HG02588 (cell line): Measurements from ENCODE around the gene AP3B2.
"Not testable (repeated sequence)": the region's sequence is repeated elsewhere in the genome, so short reads cannot be mapped to it uniquely, and the experiment has no call there.

Experiments used
- ATAC-seq: cut with Tn5 transposase; IDR thresholded peaks from one replicate; pipeline ENCODE4 v1.9.1; 2021; ENCODE audit warnings: mild to moderate bottlenecking, moderate library complexity; ENCODE audit not compliant: unreplicated experiment

Gene AP3B2, protein sequence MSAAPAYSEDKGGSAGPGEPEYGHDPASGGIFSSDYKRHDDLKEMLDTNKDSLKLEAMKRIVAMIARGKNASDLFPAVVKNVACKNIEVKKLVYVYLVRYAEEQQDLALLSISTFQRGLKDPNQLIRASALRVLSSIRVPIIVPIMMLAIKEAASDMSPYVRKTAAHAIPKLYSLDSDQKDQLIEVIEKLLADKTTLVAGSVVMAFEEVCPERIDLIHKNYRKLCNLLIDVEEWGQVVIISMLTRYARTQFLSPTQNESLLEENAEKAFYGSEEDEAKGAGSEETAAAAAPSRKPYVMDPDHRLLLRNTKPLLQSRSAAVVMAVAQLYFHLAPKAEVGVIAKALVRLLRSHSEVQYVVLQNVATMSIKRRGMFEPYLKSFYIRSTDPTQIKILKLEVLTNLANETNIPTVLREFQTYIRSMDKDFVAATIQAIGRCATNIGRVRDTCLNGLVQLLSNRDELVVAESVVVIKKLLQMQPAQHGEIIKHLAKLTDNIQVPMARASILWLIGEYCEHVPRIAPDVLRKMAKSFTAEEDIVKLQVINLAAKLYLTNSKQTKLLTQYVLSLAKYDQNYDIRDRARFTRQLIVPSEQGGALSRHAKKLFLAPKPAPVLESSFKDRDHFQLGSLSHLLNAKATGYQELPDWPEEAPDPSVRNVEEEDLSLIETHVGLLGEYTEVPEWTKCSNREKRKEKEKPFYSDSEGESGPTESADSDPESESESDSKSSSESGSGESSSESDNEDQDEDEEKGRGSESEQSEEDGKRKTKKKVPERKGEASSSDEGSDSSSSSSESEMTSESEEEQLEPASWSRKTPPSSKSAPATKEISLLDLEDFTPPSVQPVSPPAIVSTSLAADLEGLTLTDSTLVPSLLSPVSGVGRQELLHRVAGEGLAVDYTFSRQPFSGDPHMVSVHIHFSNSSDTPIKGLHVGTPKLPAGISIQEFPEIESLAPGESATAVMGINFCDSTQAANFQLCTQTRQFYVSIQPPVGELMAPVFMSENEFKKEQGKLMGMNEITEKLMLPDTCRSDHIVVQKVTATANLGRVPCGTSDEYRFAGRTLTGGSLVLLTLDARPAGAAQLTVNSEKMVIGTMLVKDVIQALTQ

DNA sequence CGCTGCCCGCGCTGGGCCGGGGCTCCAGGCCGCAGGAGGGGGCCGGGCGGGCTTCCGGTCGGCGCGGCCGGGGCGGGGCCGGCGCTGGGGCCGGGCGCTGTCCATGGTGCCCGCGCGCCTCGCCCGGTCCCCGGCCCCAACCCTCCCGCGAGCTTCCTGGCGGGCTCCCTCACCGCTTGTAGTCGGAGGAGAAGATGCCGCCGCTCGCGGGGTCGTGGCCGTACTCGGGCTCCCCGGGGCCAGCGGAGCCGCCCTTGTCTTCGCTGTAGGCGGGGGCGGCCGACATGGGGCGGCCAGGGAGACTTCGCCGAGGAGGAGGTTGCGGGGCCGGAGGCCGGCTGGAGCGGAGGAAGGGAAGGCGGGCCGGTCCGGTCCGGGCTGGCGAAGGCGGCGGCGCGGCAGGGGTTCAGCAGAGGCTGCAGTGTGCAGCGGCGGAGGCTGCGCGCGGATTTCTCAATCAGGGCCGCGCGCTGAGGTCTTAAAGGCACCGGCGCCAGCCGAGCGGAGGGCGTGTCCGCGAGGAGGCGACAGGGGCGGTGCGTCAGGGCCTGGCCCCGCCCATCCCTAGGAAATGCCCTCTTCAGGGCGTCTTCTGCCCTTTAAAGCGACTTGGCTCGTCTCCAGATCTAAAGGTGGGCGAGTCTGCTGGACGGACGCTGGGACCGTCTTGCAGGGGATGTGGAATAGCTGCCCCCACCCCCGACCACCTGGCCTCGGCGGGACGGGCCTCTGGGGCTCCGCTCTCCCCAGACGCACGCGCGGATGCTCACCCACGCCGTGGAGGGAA lies at the start of gene AP3B2:
AP3B2 (minus strand) TSS at position 455 of the 787 bp plus-strand sequence; CDS start at position 286, 169 bp downstream.
- ATAC-seq, result peak; percentile 84

DNA sequence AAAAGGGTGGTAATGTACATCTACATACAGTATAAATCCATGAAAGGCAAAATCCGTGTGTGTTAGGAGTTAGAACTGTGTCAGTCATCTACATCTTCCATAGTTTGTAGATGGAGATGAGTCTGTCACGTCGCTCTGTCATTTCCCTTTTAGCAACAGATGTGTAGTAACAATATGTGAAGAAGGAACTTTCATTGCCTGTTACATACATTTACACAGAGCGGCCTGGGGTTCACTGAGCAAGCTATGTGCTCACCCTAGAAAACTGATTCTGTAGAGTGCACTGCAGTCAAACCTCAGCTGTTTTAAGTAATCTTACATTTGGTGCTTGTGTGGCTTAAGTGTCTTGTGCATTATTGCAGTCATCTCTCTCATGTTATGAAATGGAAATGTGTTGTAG lies 41.6 kb upstream of the AP3B2 start:
- no peak for ATAC-seq

DNA sequence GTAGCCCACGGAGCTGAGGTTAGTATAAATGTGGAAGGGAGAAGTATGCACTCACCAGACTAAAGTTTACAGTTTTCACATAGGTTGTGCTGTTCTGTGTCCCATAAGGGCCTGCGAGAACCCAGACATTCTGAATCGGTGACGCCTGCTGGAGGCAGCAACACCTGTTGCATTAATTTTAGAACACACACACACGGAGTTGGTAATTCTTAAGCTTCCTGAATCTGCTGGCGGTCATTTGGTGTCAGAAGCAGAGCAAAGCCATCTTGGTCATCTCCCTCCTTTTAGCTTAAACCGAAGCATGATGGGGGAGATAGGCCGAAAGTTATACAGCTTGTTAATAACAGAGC lies 41.1 kb upstream of the AP3B2 start:
- ATAC-seq, result peak; percentile 26

DNA sequence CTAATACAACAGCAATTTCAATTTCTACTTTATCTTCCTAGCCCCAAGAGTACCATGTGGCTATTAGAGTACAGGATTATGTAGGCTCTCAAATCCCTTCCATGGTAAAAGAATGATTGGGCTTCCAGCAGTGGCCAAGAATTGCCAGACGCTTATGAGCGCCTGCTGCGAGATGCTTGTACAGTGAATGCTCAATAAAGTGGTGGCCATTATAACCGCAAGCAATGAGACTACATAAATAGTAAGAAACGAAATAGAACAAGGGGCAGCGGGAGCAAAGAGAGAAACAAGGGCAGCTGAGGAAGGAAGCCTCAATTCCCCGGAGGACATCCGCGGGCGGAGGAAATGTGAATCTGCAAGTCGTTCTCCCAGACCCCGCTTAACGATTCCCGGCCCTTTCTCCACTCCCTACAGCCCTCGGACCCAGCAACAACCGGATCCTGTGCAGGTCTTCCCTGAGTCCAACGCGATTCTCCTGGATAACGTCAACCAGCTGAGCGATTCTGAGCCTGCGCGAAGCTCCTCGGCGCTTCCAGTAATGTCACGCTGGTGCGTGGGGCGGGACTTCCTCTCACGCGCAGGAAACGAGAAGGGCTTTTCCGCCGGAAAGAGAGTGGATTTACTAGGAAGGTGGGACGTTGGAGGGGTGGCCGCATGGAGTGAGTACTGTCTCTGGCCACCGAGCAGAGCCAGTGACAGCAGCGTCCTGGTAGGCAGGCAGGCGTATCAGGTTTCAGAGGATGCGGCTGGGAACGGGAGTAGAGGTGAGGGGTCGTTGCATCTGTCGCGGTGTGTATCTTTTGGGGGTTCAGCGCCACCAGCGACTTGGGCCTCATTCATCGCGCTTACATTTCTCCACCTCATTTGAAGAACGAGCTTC lies 40.5 kb upstream of the AP3B2 start:
- ATAC-seq, result peak; percentile 93

DNA sequence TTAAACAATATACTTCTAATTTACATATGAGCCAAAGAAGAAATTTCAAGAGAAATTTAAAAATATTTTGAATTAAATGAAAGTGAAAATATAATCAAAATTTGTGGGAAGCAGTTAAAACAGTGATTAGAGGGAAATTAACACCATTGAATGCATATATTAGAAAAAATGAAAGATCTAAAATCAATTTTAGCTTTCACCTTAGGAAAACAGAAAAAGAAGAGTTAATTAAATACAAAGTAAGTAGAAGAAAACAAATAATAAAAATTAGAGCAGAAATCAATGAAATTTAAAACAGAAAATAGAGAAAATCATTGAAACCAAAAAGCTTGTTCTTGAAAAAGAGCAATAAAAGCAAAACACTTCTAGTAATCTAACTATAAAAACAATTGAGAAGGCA lies 38.6 kb upstream of the AP3B2 start:
- no peak for ATAC-seq

DNA sequence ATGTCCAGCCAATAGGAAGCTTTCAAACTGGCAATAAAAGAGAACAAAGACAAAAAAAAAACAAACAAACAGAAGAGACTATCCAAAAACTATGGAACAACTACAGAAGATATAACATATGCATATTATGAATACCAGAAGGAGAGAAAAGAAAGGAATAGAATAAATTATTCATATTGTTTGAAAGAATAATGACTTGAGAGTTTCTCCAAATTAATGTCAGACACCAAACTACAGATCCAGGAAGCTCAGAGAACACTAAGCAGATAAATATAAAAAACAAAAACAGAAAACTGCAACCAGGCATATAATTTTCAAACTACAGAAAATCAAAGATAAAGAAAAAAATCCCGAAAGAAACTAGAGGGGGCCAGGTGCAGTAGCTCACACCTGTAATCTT lies 34.1 kb upstream of the AP3B2 start:
- no peak for ATAC-seq

DNA sequence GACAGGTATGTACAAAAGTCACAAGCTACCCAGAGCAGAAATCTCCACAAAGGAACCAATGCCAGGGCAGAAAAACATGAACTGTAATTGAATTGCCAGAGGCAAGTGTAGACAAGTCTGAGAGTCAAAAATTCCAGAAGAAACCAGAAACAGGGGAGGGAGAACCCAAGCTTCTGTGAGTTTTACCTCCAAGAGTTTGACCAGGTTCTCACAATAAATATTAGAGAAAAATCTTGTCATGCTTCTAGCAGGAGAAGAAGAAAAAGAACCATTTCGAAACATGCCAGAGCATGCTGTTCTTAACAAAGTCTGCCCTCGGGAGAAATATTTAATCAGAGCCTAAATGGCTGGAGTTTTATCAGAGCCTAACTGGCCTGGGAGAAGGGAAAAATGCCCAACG lies 32.5 kb upstream of the AP3B2 start:
- no peak for ATAC-seq

DNA sequence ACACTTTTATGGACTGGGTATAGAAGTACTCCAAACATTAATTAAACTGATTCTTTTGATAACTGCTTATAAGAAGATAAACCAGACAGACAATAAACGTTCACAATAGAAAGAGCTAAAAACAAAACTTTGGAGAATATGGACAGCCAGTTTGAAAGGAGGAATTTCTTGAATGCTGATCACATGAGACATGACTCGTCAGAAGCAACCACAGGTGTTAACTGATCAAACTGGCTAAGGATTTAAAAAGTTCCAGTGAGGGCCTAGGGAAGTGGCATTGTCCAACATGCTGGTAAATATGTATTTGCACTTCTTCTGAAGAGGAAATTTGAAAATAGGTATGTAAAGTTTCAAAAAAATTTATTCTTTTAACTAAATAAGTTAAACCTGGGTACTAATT lies 29.4 kb upstream of the AP3B2 start:
- no peak for ATAC-seq

DNA sequence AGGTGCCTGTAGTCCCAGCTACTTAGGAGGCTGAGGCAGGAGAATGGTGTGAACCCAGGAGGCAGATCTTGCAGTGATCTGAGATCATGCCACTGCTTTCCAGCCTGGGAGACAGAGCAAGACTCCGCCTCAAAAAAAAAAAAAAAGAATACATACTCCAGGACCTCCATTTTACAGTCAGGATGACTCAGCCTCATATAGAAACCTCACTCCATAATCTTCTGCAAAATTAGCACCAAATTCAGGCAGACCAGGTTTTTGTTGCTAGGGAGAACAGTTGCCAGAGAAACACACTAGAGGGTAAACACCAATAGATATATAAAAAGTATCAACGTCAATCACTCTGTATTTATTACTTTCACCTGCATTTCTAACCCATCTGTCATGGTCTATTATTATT lies 28.3 kb upstream of the AP3B2 start:
- ATAC-seq, result no peak

DNA sequence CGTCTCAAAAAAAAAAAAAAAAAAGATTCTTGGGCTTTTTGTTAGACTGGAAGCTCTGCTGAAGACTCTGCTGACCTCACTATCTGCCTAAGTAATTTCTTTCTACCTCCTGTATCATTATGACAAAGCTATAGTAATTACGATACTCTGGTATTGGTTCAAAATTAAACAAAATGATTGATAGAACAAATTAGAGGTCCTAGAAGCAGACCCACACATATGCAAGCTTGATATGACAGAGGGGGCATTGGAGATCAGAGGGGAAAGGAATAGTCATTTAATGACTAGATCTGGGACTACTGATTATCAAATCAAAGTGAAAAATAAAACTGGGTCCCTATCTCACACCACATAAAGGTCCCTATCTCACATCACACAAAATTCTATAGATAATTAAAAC lies 21.9 kb upstream of the AP3B2 start:
- ATAC-seq, result no peak

DNA sequence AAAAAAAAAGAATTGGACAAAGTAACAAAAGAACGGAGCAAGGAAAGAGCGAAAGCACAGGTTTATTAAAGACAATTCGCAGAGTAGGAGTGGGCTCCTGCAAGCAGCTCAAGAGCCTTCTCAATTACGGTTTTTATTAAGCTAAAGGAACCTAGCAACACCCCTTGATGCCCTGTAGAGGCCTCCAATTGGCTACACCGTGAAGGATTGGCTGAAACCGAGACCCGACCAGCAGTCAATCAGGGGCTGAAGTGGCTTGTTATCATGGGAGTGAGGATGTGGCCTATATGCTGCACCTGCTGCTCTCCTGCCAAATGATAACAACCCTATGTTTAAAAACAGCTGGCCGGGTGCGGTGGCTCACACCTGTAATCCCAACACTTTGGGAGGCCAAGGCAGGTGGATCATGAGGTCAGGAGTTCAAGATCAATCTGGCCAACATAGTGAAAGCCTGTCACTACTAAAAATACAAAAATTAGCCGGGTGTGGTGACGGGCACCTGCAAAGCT lies 20.4 kb upstream of the AP3B2 start:
- no peak for ATAC-seq

DNA sequence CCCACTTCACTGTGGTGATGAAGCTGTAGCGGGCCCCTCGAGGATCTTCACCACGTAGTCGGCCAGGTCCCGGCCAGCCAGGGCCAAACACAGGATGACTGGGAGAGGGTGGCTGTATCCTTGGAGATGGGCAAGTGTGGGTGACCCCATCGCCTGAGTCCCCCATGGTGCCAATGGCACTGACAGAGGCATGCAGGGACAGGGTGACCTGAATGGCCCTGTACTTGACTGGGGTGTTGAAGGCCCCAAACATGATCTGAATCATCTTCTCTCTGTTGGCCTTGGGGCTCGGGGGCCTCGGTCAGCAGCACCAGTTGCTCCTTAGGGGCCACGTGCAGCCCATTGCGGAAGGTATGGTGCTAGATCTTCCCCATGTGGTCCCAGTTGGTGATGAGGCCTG lies 17.1 kb upstream of the AP3B2 start:
- no peak for ATAC-seq

DNA sequence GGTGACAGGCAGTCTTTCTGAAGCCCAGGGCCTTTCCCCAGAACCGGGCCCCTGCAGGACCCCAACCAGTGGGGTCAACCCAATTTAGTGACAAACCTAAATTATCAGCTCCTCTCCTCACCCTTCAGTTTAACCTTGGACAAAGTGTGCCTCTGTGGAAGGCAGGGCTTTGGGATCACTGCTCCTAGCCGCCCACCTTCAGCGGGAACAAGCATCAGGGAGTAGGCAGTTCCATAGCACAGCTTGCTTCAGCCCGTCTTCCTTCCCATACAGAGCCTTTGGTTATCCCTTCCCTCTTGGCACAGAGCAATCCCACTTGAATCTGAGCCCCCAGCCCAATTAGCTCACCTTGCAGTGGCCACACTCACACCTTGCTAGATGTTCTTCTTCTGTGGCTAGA lies 5.3 kb upstream of the AP3B2 start:
- no peak for ATAC-seq

DNA sequence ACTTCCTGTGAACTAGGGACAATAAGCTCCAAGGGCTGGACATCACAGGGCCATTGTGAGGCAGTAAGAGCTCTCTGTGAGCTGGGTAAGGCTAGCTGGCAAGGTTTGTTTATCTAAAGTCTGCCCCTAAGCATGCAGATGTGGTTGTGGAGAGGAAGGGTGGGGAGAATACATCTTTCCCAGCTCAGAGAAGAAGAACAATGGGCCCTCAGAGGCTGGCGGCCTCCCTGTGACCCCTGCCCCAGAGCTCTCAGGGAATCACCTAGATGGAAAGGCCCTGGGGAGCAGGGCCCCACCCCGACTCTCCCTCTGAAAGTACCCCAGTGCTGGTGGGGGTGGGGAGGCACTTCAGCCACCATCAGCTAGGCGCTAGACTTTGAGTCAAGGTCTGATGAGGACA lies 4.3 kb upstream of the AP3B2 start:
- ATAC-seq, result no peak

DNA sequence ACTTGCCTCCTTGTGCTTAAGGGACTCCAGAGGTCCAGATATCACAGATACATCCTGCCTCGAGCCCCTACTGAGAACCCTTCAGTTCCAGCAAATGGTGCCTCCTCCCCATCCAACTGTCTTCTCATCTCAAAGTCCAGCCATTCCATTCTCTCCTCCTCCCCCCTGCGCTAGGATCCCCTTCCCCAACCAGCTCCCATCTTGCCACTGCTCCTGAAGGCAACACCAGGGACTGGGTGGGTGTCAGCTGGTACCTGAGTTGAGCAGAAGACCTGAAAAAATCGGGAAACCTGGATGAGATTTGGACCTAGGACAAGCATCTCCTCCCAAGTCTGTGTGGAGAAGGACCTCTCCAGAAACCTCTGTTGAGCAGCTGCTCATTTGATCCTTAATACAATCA lies 2.4 kb upstream of the AP3B2 start:
- ATAC-seq, result no peak

DNA sequence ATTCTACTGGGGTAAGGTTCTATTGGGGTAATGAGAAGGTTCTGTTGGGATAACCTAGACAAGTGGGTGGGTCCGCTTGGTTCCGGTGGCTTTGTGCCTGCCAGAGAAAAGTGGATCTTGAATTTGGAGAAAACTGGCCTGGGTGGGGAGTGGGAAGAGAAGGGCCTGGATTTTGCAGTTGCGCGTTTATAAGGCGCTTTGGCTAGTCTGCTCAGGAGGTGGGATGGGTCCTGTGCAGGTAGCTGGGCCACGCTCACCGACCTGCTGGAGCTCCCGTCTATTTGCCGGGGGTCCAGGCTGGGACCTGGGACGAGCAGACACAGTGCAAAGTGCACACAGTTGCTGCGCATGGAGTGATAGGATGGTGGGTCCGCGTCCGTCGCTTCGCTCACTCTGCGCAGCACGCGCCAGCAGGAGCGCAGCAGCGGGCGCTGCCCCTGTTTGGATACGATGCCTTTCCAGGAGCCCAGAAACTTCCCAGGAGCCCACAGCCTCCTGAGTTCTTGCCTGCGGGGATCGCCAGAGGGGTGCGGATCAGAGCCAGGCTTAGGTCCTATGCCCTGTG lies 1.3 kb upstream of the AP3B2 start:
- ATAC-seq, result no peak

DNA sequence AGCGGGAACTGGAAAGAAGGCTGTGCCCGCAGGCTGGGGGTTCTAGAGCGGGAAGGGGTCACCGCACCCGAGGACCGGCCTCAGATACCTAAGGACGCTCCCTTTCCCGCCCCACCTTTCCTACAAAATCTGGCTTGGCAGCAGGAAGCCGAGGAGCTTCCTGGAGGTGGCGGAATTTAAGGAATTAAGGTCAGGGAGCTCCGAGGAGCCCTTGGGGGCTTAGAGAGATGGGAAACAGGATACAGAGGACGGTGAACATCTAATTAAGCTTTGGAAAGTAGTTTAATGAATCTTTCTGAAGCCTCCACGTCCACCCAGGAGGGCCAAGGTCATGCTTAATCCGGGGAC lies 507 bp upstream of the AP3B2 start:
- no peak for ATAC-seq

DNA sequence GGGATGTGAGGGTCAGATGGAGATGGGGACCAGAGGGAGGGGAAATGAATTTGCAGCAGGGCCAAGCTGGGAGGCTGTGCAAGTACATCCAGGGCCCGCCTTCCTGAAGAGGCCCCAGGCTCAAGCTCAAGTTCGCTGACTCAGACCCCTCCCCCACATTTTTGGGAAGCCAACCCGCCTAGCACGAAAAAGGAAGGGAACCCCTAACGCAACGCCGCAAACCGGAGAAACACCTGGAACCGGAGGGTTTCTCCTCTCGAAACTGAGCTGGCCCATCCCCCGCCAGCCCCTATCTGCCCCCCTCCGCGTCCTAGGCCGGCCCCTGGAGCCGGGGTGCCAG lies 624 bp downstream of the AP3B2 start:
- peak; percentile 8 for ATAC-seq

DNA sequence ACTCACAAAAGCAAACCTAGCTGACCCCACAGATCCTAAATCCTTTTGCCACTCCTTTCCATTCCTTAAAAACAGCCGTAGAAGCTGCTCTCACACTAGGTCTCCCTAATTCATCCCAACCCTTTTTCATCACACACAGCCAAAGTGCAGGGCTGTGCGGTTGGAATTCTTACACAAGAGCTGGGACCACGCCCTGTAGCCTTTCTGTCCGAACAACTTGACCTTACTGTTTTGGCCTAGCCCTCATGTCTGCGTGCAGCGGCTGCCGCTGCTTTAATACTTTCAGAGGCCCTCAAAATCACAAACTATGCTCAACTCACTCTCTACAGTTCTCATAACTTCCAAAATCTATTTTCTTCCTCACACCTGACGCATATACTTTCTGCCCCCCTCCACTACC lies 3.8 kb downstream of the AP3B2 start:
- ATAC-seq, result not testable (repeated sequence)

DNA sequence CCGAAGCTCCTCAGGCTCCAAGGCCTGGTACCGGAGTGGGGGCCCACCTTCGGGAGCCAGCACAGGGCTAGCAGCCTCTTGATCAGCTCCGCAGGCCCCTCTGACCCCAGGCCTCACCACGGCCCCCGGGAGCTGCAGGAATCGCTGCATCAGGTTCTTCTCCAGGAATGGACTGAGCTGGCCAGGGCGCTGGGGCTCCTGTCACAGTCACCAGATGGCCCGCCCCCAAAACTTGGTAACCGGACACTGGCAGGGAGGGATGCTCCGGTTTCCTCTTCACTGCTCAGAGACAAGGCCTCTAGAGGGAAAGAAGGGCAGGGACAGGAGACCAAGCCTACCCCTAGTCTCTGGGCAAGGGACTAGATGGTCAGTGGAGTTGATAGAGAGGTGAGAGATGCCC lies 9.9 kb downstream of the AP3B2 start:
- no peak for ATAC-seq
